SK-MEL-5 (cell line): ENCODE data around the gene MORC3. TPM values are rescaled to one million over a fixed set of nuclear protein-coding genes. Genes with fewer than 3 reads are reported as not detected.
"Not testable (repeated sequence)": the region's sequence is repeated elsewhere in the genome, so short reads cannot be mapped to it uniquely, and the experiment has no call there.

Experiments
- DNase-seq: peaks from one replicate; pipeline ENCODE4 v3.0.0-alpha.2; 2016; ENCODE audit warnings: low read depth, low spot score
- in situ Hi-C: cut with HindIII; loops from 2 replicates; pipeline ENCODE4 v1.10.0; 2016; ENCODE audit warnings: low sequenced_read_pairs, high pct_unique_total_duplicates, low pct_unique_long_range_greater_than_20kb
- total RNA-seq: library from RNA; depleted of rRNA; stranded (reverse); fragments of >200 nt; shearing (Covaris generic); gene quantifications from 2 replicates; pipeline ENCODE4 v1.2.3, GENCODE V29; 2014

Gene MORC3
- total RNA-seq, 1 experiment from 2014 or later, result 46.9 TPM

- in situ Hi-C loops, DNase-seq: not testable (repeated sequence)
These were observed 611 bp upstream of the MORC3 start for GRCh38 chr21:36319406-36319766.

GRCh38 chr21:36320421-36321324 lies 676 bp downstream of the MORC3 start:
- DNase-seq, result peak; percentile 59
- in situ Hi-C loops, result no loop called here

- in situ Hi-C loops, result no loop called here
- peak; percentile 51 for DNase-seq
These were observed 1.5 kb downstream of the MORC3 start for GRCh38 chr21:36321325-36322082.

GRCh38 chr21:36322083-36322424 lies 2.1 kb downstream of the MORC3 start:
- in situ Hi-C loops, result no loop called here
- DNase-seq, result no peak

- DNase-seq, result no peak
- in situ Hi-C loops, result no loop called here
These were observed 3.0 kb downstream of the MORC3 start for GRCh38 chr21:36323032-36323431.

DNA sequence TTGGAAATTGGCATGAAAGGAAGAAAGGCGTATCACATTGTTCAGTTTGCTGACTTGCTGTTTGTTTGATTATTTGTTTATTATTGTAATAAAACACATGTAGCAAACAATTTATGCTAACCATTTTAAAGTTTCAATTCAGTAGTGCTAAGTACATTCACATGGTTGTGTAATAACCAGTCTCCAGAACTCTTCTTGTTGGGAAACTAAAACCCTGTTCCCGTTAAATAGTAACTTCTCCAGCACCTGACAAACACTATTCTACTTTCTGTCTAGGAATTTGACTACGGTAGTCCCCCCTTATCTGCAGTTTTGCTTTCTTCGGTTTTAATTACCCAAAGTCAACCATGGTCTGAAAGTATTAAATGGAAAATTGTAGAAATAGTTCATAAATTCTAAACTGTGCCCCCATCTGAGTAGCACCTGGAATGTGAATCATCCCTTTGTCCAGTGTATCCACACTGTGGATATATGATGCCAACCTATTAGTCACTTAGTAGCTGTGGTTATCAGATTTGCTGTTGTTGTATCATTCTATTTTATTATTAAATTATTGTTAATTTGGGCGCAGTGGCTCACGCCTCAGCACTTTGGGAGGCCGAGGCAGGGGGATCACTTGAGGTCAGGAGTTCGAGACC lies 5.5 kb downstream of the MORC3 start:
- DNase-seq, result no peak
- in situ Hi-C loops, result no loop called here

DNA sequence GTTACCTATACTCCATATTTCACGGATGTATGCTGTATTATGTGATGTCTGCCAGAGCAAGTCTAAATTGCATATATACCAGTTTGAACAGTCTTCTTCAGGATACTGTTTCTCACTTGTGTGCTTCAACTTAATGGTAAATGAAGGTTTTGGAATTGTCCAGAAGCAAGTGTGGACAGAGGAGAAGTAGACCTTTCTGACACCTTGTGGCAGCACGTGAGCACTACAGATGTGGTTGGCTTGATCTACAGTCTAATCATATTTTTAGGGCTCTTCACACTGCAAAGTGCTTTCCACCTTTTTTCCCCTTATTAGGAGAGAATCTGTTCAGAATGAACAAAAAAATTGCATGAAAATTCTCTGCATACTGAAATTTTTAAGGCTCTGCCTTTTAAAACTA lies 10.9 kb downstream of the MORC3 start:
- DNase-seq, result peak; percentile 62
- in situ Hi-C loops, result no loop called here

GRCh38 chr21:36337099-36337509 lies 17.1 kb downstream of the MORC3 start:
- DNase-seq, result no peak
- in situ Hi-C loops, result no loop called here

GRCh38 chr21:36338975-36339374 lies 19.0 kb downstream of the MORC3 start:
- in situ Hi-C loops, result no loop called here
- DNase-seq, result no peak

DNA sequence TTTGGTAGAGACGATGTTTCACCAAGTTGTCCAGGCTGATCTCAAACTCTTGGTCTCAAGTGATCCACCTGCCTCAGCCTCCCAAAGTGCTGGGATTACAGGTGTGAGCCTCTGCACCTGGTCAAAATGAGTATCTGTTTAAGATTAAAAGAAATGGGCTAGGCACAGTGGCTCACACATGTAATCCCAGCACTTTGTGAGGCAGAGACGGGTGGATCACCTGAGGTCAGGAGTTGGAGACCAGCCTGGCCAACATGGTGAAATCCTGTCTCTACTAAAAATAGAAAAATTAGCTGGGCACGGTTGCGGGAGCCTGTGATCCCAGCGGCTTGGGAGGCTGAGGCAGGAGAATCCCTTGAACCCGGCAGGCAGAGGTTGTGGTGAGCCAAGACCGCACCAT lies 22.6 kb downstream of the MORC3 start:
- DNase-seq, in situ Hi-C loops: not testable (repeated sequence)

DNA sequence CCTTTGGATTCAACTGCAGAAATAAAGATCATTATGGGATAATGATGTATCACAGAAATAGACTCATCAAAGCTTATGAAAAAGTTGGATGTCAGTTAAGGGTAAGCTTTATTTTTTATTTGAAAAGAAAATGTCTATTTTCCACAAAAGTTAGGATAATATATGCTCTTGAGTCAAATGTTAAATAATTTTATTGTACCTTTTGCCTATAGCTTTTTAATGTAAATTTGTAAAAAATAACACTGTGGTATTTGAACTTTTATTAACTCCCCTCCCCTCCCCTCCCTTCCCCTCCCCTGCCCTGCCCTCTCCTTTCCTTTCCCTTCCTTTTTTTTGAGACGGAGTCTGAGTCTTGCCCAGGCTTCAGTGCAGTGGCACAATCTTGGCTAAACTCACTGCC lies 24.9 kb downstream of the MORC3 start:
- DNase-seq, result no peak
- in situ Hi-C loops, result no loop called here

DNA sequence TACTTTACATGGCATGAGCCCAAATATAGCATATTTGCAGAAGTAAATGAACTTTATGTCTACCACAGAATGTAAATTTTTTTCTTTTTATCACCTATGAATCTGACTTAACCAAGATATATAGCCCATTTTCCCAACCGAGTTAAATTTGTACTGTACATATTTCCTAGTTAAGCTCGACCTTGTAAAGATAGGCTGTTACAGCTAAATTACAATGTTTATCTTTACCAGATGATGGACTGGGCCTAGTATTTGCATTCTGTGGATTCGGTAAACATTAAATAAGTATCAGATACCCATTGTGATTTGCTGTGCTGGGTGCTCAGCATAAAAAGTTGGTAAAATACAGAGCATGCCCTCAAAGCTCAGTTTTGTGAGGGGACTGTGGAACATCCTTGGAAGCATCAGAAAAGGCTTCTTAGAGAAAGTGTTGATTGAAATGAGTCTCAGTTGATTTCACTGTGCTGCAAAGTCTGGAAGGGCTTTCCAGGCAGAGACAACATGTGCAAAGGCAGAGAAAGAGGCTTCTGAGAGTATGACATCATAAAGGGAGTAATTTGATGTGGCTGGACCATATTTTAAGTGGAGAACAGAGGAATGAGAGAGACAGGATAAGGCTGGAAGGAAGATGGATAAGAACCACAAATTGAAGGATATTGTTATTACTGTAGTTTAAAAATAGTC lies 27.4 kb downstream of the MORC3 start:
- in situ Hi-C loops, result no loop called here
- DNase-seq, result no peak

GRCh38 chr21:36347962-36348328 lies 27.9 kb downstream of the MORC3 start:
- in situ Hi-C loops, result no loop called here
- DNase-seq, result no peak

DNA sequence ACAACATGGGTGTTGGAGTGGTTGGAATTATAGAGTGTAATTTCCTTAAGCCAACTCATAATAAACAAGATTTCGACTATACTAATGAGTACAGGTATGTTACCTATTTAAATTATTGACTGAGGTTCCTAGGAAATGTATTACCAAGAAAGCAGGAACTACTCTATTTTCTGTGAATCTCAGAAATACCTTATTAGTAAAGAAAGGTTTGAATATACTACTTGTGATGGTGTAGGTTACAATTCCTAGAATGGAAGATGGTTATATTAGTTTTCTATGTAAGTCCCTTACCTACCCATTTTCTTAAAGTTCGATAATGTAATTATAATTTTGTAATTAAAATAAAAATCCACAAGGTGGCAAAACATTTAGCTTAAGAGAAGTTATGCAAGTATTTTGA lies 29.3 kb downstream of the MORC3 start:
- in situ Hi-C loops, result no loop called here
- DNase-seq, result no peak

GRCh38 chr21:36350282-36350910 lies 30.4 kb downstream of the MORC3 start:
- in situ Hi-C loops, result no loop called here
- DNase-seq, result no peak

- in situ Hi-C loops, result no loop called here
- DNase-seq, result peak; percentile 99
These were observed 35.1 kb downstream of the MORC3 start for GRCh38 chr21:36354918-36355680.

- DNase-seq, result no peak
- in situ Hi-C loops, result no loop called here
These were observed 35.9 kb downstream of the MORC3 start for GRCh38 chr21:36355868-36356267.
